Prostate gland (tissue), 2 donors: ENCODE results near the gene EPB41L4A. TPM values are rescaled to one million over a fixed set of nuclear protein-coding genes. Genes with fewer than 3 reads are reported as not detected.

Source experiments
- DNase-seq: peaks from one replicate; pipeline ENCODE4 v3.0.0-alpha.2; 2019; ENCODE audit warnings: low spot score
- H3K27ac ChIP-seq, 2 donors: fragments of 200-600 bp; sonication (generic); 2 replicates each; pipeline ENCODE4 v1.5.1; 2017 to 2019
- H3K27me3 ChIP-seq: fragments of 200-600 bp; sonication (generic); replicated peaks from 2 replicates; pipeline ENCODE4 v1.5.1; 2019; ENCODE audit not compliant: insufficient read depth
- H3K36me3 ChIP-seq, 2 donors: fragments of 200-600 bp; sonication (generic); 1 replicate in 1 of 2; 2 replicates in 1 of 2; pipeline versions ENCODE4 v1.5.1 to v1.8.1; 2017 to 2019
- H3K4me1 ChIP-seq: fragments of 200-600 bp; sonication (generic); replicated peaks from 2 replicates; pipeline ENCODE4 v1.5.1; 2019
- H3K4me3 ChIP-seq, 2 donors: fragments of 200-600 bp; sonication (generic); 2 replicates each; pipeline ENCODE4 v1.5.1; 2017 to 2019
- H3K9me3 ChIP-seq: fragments of 200-600 bp; sonication (generic); 2 replicates; pipeline ENCODE4 v1.5.1; 2017
- POLR2A ChIP-seq: fragments of 450-650 bp; IDR thresholded peaks from one replicate; pipeline ENCODE4 v1.6.1; 2016; ENCODE audit warnings: antibody characterized with exemption, mild to moderate bottlenecking
- POLR2AphosphoS5 ChIP-seq: sonication (generic); formaldehyde crosslinking; IDR thresholded peaks from one replicate; pipeline ENCODE4 v1.6.1; 2017; ENCODE audit warnings: antibody characterized with exemption
- WGBS: methylation state at CpG from one replicate; pipeline ENCODE4 v1.1.5; 2018; 5-methylcytosine and 5-hydroxymethylcytosine counted together
- intact Hi-C: fragments of 100-400 bp; cut with DNase I; formaldehyde crosslinking; loops from one replicate; pipeline ENCODE4 v1.14.2; 2022
- total RNA-seq, 2 donors: library from RNA; depleted of rRNA; stranded (reverse); fragments of >200 nt; gene quantifications; one replicate each; pipeline ENCODE4 v1.1.0, GENCODE V29; 2016
- TF ChIP-seq, protein P1 (sequence below), 4 experiments: fragments of 200-600 bp in 2 of 4; fragments of 450-650 bp in 2 of 4; sonication (generic) in 2 of 4; IDR thresholded peaks; 1 replicate in 3 of 4; 2 replicates in 1 of 4; pipeline ENCODE4 v1.5.1; 2016 to 2019; ENCODE audit warnings: antibody characterized with exemption in 4 of 4, mild to moderate bottlenecking in 2 of 4, moderate library complexity in 2 of 4

Gene EPB41L4A
- total RNA-seq, 2 donors from 2014 or later = 23.0 to 37.5 TPM

GRCh38 chr5:112304743-112305142 lies 114.3 kb downstream of the EPB41L4A start:
- no peak overlapping the region for H3K4me3 ChIP-seq
- TF ChIP-seq, protein P1, sequence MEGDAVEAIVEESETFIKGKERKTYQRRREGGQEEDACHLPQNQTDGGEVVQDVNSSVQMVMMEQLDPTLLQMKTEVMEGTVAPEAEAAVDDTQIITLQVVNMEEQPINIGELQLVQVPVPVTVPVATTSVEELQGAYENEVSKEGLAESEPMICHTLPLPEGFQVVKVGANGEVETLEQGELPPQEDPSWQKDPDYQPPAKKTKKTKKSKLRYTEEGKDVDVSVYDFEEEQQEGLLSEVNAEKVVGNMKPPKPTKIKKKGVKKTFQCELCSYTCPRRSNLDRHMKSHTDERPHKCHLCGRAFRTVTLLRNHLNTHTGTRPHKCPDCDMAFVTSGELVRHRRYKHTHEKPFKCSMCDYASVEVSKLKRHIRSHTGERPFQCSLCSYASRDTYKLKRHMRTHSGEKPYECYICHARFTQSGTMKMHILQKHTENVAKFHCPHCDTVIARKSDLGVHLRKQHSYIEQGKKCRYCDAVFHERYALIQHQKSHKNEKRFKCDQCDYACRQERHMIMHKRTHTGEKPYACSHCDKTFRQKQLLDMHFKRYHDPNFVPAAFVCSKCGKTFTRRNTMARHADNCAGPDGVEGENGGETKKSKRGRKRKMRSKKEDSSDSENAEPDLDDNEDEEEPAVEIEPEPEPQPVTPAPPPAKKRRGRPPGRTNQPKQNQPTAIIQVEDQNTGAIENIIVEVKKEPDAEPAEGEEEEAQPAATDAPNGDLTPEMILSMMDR (IDR thresholded peaks at IDR 0.05) = no peak
- TF ChIP-seq POLR2A (no peak), POLR2AphosphoS5 (no peak)
- H3K27me3 ChIP-seq = no peaks in the 10 kb centered on the region
- no peak overlapping the region for H3K27ac ChIP-seq
- intact Hi-C loops = no loop called here
- no peaks in the 10 kb centered on the region for H3K4me1 ChIP-seq
- no peak for DNase-seq
- no peaks in the 10 kb centered on the region for H3K36me3 ChIP-seq
- no peaks in the 10 kb centered on the region for H3K9me3 ChIP-seq
- WGBS = 100% methylated on average over 2 of the region's 2 CpGs

DNA sequence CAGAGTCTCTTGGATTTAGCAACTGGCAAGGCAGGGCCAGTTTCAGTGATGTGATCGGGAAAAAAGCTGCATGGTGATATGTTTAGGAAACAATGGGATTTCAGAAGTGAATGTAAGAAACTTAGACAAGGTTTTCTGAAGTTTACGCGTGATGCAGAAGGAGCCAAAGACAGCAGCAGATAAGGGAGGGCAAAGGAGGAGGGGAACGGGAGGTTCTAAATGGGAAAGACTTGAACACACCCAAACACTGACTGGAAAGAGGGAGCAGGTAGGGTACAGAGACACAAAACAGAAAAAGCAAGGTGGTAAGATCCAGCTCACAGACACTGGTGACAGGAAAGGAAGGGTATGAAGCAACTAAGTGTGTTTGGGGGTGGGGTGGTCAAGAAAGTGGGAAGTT lies 115.4 kb downstream of the EPB41L4A start:
- no peak overlapping the region for H3K27ac ChIP-seq
- DNase-seq = no peak
- TF ChIP-seq, protein P1 (IDR thresholded peaks at IDR 0.05) = no peak
- no peaks in the 10 kb centered on the region for H3K4me1 ChIP-seq
- no peaks in the 10 kb centered on the region for H3K27me3 ChIP-seq
- H3K4me3 ChIP-seq = no peak overlapping the region
- WGBS = 89% methylated on average over 4 of the region's 4 CpGs
- H3K36me3 ChIP-seq = no peaks in the 10 kb centered on the region
- H3K9me3 ChIP-seq = no peaks in the 10 kb centered on the region
- intact Hi-C loops = no loop called here

- Histone ChIP-seq H3K36me3 (no peaks in the 10 kb centered on the region), H3K27ac (no peak overlapping the region), H3K27me3 (no peaks in the 10 kb centered on the region), H3K4me1 (no peaks in the 10 kb centered on the region), H3K9me3 (no peaks in the 10 kb centered on the region), H3K4me3 (no peak overlapping the region)
- WGBS = 93% methylated on average over 5 of the region's 5 CpGs
- TF ChIP-seq POLR2AphosphoS5 (no peak), POLR2A (no peak)
- TF ChIP-seq, protein P1 (IDR thresholded peaks at IDR 0.05) = no peak
- DNase-seq = no peak
- intact Hi-C loops = no loop called here
Observed at GRCh38 chr5:112294126-112294525, 125.0 kb downstream of the EPB41L4A start.

DNA sequence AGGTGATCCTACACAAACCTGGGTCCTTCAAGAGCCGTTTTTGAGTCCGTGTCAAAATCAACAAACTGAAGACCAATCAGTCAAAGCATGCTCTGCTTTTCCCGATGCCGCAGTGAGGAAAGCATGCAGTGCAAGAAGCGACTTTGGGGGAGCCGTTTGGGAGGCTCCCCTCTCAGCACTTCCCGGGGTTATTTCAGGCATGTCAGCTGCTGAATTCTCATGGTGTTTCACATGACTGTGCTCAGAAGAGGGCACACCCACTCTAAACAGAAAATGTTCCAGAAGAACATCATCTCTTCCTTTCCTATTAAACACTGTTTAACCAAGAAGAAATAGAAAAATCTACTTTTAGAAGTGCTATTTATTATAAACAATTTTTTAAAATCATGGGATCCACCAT lies 125.5 kb downstream of the EPB41L4A start:
- Histone ChIP-seq H3K27ac (no peak overlapping the region), H3K9me3 (no peaks in the 10 kb centered on the region), H3K4me1 (no peaks in the 10 kb centered on the region), H3K4me3 (no peak overlapping the region), H3K27me3 (no peaks in the 10 kb centered on the region), H3K36me3 (no peaks in the 10 kb centered on the region)
- no peak for TF ChIP-seq POLR2A
- no peak for TF ChIP-seq POLR2AphosphoS5
- TF ChIP-seq, protein P1 (IDR thresholded peaks at IDR 0.05) = no peak
- DNase-seq = no peak
- 85% methylated on average over 7 of the region's 7 CpGs for WGBS
- intact Hi-C loops = no loop called here

- Histone ChIP-seq H3K36me3 (no peaks in the 10 kb centered on the region), H3K4me3 (no peak overlapping the region), H3K27me3 (no peaks in the 10 kb centered on the region), H3K27ac (no peak overlapping the region), H3K9me3 (no peaks in the 10 kb centered on the region), H3K4me1 (no peaks in the 10 kb centered on the region)
- TF ChIP-seq, protein P1 (IDR thresholded peaks at IDR 0.05) = no peak
- TF ChIP-seq POLR2A = no peak
- no peak for TF ChIP-seq POLR2AphosphoS5
- intact Hi-C loops = no loop called here
- DNase-seq = no peak
Observed at GRCh38 chr5:112290691-112291090, 128.4 kb downstream of the EPB41L4A start.
